ENCODE results near the gene ADAMTS12. TPM values are rescaled to one million over a fixed set of nuclear protein-coding genes. Genes with fewer than 3 reads are reported as not detected.

ADAMTS12 gene
- total RNA-seq, 1 experiment from 2014 or later: 0.18 TPM

DNA sequence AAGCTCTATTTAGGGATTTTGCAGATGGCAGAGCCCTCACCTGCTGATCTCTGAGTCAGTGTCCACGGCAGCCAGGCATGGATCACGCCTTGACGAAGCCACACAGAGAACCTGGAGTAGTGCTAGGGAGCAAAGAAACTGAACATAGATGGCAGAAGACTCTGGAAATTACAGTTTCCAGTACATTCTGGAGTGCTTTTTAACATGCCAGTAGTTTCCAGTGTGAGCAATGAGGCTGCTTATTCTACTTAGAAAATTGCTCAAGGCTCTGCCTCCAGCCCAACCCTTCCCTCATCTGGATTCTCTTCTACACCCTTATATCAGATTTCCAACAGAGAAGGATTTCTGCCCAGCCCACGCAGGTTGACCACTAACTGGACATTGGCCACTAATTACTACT lies 203.3 kb downstream of the ADAMTS12 start:
- no peaks in the 10 kb centered on the region for H3K79me2 ChIP-seq (ENCODE audit: low read length)
- H3K27me3 ChIP-seq (ENCODE audit: low read length): no peaks in the 10 kb centered on the region
- no peaks in the 10 kb centered on the region for H3K9me3 ChIP-seq (ENCODE audit: low read length)
- H3K4me1 ChIP-seq (ENCODE audit: insufficient read depth, low read length): peaks cover 4% of the 10 kb centered on the region; the same call in 1 of the 2 replicates
- H2AFZ ChIP-seq (ENCODE audit: low read length): no peak overlapping the region
- H3K4me2 ChIP-seq (ENCODE audit: low read length): no peak overlapping the region
- H3K9ac ChIP-seq (ENCODE audit: low read length): no peak overlapping the region
- CTCF ChIA-PET: no interaction called here
- POLR2A ChIA-PET (ENCODE audit: unreplicated experiment): no interaction called here
- 0 out of 2 replicates have a peak, but pooled peaks cover 3% of the 10 kb centered on the region for H3K9me2 ChIP-seq (replicated peaks; ENCODE audit: low read length)
- H3K36me3 ChIP-seq (ENCODE audit: low read depth, low read length): no peaks in the 10 kb centered on the region
- ATAC-seq: no peak
- no peak for DNase-seq
- no peak overlapping the region for H3K4me3 ChIP-seq (ENCODE audit: low read length)
- H3F3A ChIP-seq (ENCODE audit: low read length, unreplicated experiment): no peaks in the 10 kb centered on the region
- no peaks in the 10 kb centered on the region for H4K20me1 ChIP-seq (ENCODE audit: low read length)
- no peak overlapping the region for H3K27ac ChIP-seq (ENCODE audit: low read length)
- intact Hi-C loops (cut with micrococcal nuclease): no loop called here
- TF ChIP-seq, protein P1, sequence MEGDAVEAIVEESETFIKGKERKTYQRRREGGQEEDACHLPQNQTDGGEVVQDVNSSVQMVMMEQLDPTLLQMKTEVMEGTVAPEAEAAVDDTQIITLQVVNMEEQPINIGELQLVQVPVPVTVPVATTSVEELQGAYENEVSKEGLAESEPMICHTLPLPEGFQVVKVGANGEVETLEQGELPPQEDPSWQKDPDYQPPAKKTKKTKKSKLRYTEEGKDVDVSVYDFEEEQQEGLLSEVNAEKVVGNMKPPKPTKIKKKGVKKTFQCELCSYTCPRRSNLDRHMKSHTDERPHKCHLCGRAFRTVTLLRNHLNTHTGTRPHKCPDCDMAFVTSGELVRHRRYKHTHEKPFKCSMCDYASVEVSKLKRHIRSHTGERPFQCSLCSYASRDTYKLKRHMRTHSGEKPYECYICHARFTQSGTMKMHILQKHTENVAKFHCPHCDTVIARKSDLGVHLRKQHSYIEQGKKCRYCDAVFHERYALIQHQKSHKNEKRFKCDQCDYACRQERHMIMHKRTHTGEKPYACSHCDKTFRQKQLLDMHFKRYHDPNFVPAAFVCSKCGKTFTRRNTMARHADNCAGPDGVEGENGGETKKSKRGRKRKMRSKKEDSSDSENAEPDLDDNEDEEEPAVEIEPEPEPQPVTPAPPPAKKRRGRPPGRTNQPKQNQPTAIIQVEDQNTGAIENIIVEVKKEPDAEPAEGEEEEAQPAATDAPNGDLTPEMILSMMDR (conservative IDR thresholded peaks at IDR 0.05; ENCODE audit: low read depth, low read length): no peak
- TF ChIP-seq EZH2phosphoT487 (IDR thresholded peaks at IDR 0.05; ENCODE audit: borderline replicate concordance, low read length): no peak
- TF ChIP-seq EZH2 (IDR thresholded peaks at IDR 0.05; ENCODE audit: low read length, unreplicated experiment): no peak
- no TSS peak for BruUV-seq (replicated peaks)

DNA sequence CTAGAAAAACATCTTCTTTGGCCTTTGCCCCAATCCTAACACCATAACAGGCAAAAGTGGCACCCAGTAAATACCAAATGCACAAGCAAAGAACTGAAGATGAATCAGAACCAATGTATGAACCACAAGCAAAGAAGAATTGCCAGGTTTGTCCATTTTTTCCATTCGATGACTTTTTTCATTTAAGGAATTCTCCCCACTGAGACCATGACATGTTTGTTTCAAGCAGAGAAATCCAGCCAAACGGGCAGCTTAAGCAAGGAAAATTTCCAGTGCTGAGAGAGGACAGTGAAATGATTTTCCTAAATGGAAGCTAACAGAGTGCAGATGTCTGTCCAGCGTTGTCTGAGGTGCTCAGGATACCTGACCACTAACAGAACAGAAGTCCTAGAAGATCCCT lies 203.7 kb downstream of the ADAMTS12 start:
- Histone ChIP-seq H3K27ac (ENCODE audit: low read length) (no peak overlapping the region), H3K36me3 (ENCODE audit: low read depth, low read length) (no peaks in the 10 kb centered on the region), H3K4me1 (ENCODE audit: insufficient read depth, low read length) (peaks cover 4% of the 10 kb centered on the region; the same call in 1 of the 2 replicates), H2AFZ (ENCODE audit: low read length) (no peak overlapping the region), H3K9ac (ENCODE audit: low read length) (no peak overlapping the region), H3K9me2 (replicated peaks; ENCODE audit: low read length) (0 out of 2 replicates have a peak, but pooled peaks cover 3% of the 10 kb centered on the region), H3K27me3 (ENCODE audit: low read length) (no peaks in the 10 kb centered on the region), H3K4me2 (ENCODE audit: low read length) (no peak overlapping the region), H3F3A (ENCODE audit: low read length, unreplicated experiment) (no peaks in the 10 kb centered on the region), H4K20me1 (ENCODE audit: low read length) (no peaks in the 10 kb centered on the region), H3K79me2 (ENCODE audit: low read length) (no peaks in the 10 kb centered on the region), H3K4me3 (ENCODE audit: low read length) (no peak overlapping the region), H3K9me3 (ENCODE audit: low read length) (no peaks in the 10 kb centered on the region)
- CTCF ChIA-PET: no interaction called here
- no peak for DNase-seq
- no peak for ATAC-seq
- TF ChIP-seq EZH2 (IDR thresholded peaks at IDR 0.05; ENCODE audit: low read length, unreplicated experiment) (no peak), EZH2phosphoT487 (IDR thresholded peaks at IDR 0.05; ENCODE audit: borderline replicate concordance, low read length) (no peak)
- TF ChIP-seq, protein P1 (conservative IDR thresholded peaks at IDR 0.05; ENCODE audit: low read depth, low read length): no peak
- POLR2A ChIA-PET (ENCODE audit: unreplicated experiment): no interaction called here
- BruUV-seq (replicated peaks): no TSS peak
- intact Hi-C loops (cut with micrococcal nuclease): no loop called here

DNA sequence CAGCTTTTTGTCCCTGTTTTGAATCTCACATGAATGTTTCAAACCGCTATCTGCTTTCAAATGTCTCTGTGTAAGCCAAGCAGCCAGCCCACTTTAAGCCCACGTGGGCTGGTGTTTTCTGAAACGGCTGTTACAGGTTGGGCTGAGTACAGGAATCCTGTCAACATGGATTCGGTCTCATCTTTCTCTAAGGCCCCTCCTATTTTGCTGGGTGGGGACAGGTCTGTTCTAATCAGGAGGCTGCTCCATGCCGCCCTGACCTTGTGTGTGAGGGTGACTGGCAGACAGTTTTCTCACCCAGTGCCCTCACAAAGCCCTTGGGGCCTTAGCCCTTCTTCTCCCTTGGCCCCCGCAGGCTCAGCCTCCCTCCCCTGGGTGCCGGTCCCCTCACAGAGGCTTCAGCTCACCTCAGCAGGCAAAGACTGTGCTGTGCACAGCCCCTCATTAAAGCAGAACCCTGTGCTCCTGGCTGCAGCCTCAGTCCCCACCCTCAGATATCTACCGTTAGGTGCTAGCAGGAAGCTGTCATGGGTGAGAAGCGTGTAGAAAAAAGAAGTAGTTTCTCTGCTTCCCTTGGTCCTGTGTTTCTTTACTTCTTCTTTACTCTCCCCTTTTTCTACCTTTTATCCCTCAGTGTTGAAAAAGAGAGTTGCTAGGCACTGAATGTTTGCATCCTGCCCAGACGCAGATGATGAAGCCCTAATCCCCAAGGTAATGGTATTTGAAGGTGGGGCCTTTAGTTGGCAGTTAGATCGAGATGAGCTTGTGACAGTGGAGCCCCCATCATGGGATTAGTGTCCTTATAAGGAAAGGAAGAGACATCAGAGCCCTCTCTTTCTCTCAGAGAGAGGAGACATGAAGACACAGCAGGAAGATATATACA lies 205.7 kb downstream of the ADAMTS12 start:
- Histone ChIP-seq H3K27me3 (ENCODE audit: low read length) (no peaks in the 10 kb centered on the region), H3F3A (ENCODE audit: low read length, unreplicated experiment) (no peaks in the 10 kb centered on the region), H3K9me3 (ENCODE audit: low read length) (no peaks in the 10 kb centered on the region), H4K20me1 (ENCODE audit: low read length) (no peaks in the 10 kb centered on the region), H3K36me3 (ENCODE audit: low read depth, low read length) (no peaks in the 10 kb centered on the region), H3K9ac (ENCODE audit: low read length) (no peak overlapping the region), H3K79me2 (ENCODE audit: low read length) (no peaks in the 10 kb centered on the region), H3K4me2 (ENCODE audit: low read length) (no peak overlapping the region), H3K9me2 (replicated peaks; ENCODE audit: low read length) (0 out of 2 replicates have a peak, but pooled peaks cover 3% of the 10 kb centered on the region), H3K4me1 (ENCODE audit: insufficient read depth, low read length) (peaks cover under 1% of the 10 kb centered on the region; the same call in 1 of the 2 replicates), H2AFZ (ENCODE audit: low read length) (no peak overlapping the region), H3K4me3 (ENCODE audit: low read length) (no peak overlapping the region), H3K27ac (ENCODE audit: low read length) (no peak overlapping the region)
- CTCF ChIA-PET: no interaction called here
- TF ChIP-seq, protein P1 (conservative IDR thresholded peaks at IDR 0.05; ENCODE audit: low read depth, low read length): no peak
- TF ChIP-seq EZH2 (IDR thresholded peaks at IDR 0.05; ENCODE audit: low read length, unreplicated experiment) (no peak), EZH2phosphoT487 (IDR thresholded peaks at IDR 0.05; ENCODE audit: borderline replicate concordance, low read length) (no peak)
- POLR2A ChIA-PET (ENCODE audit: unreplicated experiment): no interaction called here
- BruUV-seq (replicated peaks): no TSS peak
- intact Hi-C loops (cut with micrococcal nuclease): no loop called here
- no peak for DNase-seq
- no peak for ATAC-seq
